Activated T-cell treated with anti-CD3 and anti-CD28 coated beads, Interleukin-2, amount 50 U/mL, for 24 hours (primary cell): ENCODE measurements around the gene FAM217B.

Experiments
- DNase-seq: peaks from one replicate; pipeline ENCODE4 v3.0.0-alpha.2; 2020
- H3K27ac Mint-ChIP-seq: 2 replicates; pipeline ENCODE4 v1.8.0; 2020; ENCODE audit warnings: mild to moderate bottlenecking, mixed read lengths
- H3K27me3 Mint-ChIP-seq: 2 replicates; pipeline ENCODE4 v1.8.0; 2020; ENCODE audit warnings: mixed read lengths
- H3K36me3 Mint-ChIP-seq: 2 replicates; pipeline ENCODE4 v1.8.0; 2020; ENCODE audit warnings: low read depth, mixed read lengths
- H3K4me1 Mint-ChIP-seq: 2 replicates; pipeline ENCODE4 v1.8.0; 2020; ENCODE audit warnings: low read depth, mixed read lengths
- H3K4me3 Mint-ChIP-seq: 2 replicates; pipeline ENCODE4 v1.8.0; 2020; ENCODE audit warnings: mild to moderate bottlenecking, moderate library complexity, mixed read lengths
- H3K9me3 Mint-ChIP-seq: 2 replicates; pipeline ENCODE4 v1.8.0; 2020; ENCODE audit warnings: mixed read lengths

FAM217B gene

GRCh38 chr20:59933296-59933848 is 6.8 kb upstream of the FAM217B start, which contains the start of gene SYCP2:
Gene SYCP2, minus strand, starts transcription at chr20:59933637. Its CDS starts 11,224 bp downstream, at chr20:59922413.
- Mint-ChIP-seq H3K4me3 (peak within 1 kb of the TSS; percentile 70), H3K36me3 (peaks cover 6% of the 10 kb centered on the region), H3K9me3 (no peaks in the 10 kb centered on the region), H3K27me3 (peaks cover 2% of the 10 kb centered on the region), H3K4me1 (peaks cover 39% of the 10 kb centered on the region), H3K27ac (peak within 1 kb of the TSS; percentile 57)
- DNase-seq, result peak; percentile 74

GRCh38 chr20:59933849-59934585 is 6.2 kb upstream of the FAM217B start:
- peaks cover 2% of the 10 kb centered on the region for H3K27me3 Mint-ChIP-seq
- H3K4me3 Mint-ChIP-seq, result peak overlapping the region; percentile 70
- DNase-seq, result peak; percentile 88
- H3K4me1 Mint-ChIP-seq, result peaks cover 46% of the 10 kb centered on the region
- H3K36me3 Mint-ChIP-seq, result peaks cover 12% of the 10 kb centered on the region
- H3K9me3 Mint-ChIP-seq, result peaks cover 2% of the 10 kb centered on the region
- H3K27ac Mint-ChIP-seq, result peak overlapping the region; percentile 57

GRCh38 chr20:59935457-59936185 is 4.6 kb upstream of the FAM217B start:
- Mint-ChIP-seq H3K27me3 (peaks cover 2% of the 10 kb centered on the region), H3K27ac (no peak overlapping the region), H3K9me3 (peaks cover 2% of the 10 kb centered on the region), H3K4me1 (peaks cover 49% of the 10 kb centered on the region), H3K4me3 (no peak overlapping the region), H3K36me3 (peaks cover 18% of the 10 kb centered on the region)
- no peak for DNase-seq

GRCh38 chr20:59936409-59936808 is 3.8 kb upstream of the FAM217B start:
- DNase-seq, result no peak
- H3K36me3 Mint-ChIP-seq, result peaks cover 25% of the 10 kb centered on the region
- peaks cover 2% of the 10 kb centered on the region for H3K27me3 Mint-ChIP-seq
- no peak overlapping the region for H3K4me3 Mint-ChIP-seq
- no peak overlapping the region for H3K27ac Mint-ChIP-seq
- H3K9me3 Mint-ChIP-seq, result peaks cover 2% of the 10 kb centered on the region
- H3K4me1 Mint-ChIP-seq, result peaks cover 51% of the 10 kb centered on the region

- Mint-ChIP-seq H3K9me3 (peaks cover 2% of the 10 kb centered on the region), H3K4me1 (peaks cover 51% of the 10 kb centered on the region), H3K27ac (no peak overlapping the region), H3K27me3 (no peaks in the 10 kb centered on the region), H3K4me3 (no peak overlapping the region), H3K36me3 (peaks cover 31% of the 10 kb centered on the region)
- DNase-seq, result no peak
Measured at GRCh38 chr20:59937150-59937549, 3.0 kb upstream of the FAM217B start.

- no peak for DNase-seq
- Mint-ChIP-seq H3K9me3 (peaks cover 2% of the 10 kb centered on the region), H3K27me3 (no peaks in the 10 kb centered on the region), H3K27ac (peak overlapping the region; percentile 77), H3K4me1 (peaks cover 52% of the 10 kb centered on the region), H3K4me3 (peak overlapping the region; percentile 76), H3K36me3 (peaks cover 41% of the 10 kb centered on the region)
Measured at GRCh38 chr20:59938221-59938620, 2.0 kb upstream of the FAM217B start.

- Mint-ChIP-seq H3K4me1 (peaks cover 52% of the 10 kb centered on the region), H3K36me3 (peaks cover 44% of the 10 kb centered on the region), H3K27me3 (no peaks in the 10 kb centered on the region), H3K9me3 (peaks cover 2% of the 10 kb centered on the region), H3K4me3 (peak overlapping the region; percentile 76), H3K27ac (peak overlapping the region; percentile 77)
- no peak for DNase-seq
Measured at GRCh38 chr20:59938696-59939051, 1.5 kb upstream of the FAM217B start.

GRCh38 chr20:59939052-59939878 is 924 bp upstream of the FAM217B start:
- no peaks in the 10 kb centered on the region for H3K27me3 Mint-ChIP-seq
- H3K4me3 Mint-ChIP-seq, result peak overlapping the region; percentile 88
- H3K4me1 Mint-ChIP-seq, result peaks cover 50% of the 10 kb centered on the region
- H3K36me3 Mint-ChIP-seq, result peaks cover 50% of the 10 kb centered on the region
- peak; percentile 39 for DNase-seq
- peak overlapping the region; percentile 77 for H3K27ac Mint-ChIP-seq
- peaks cover 2% of the 10 kb centered on the region for H3K9me3 Mint-ChIP-seq

GRCh38 chr20:59939879-59940128 is 385 bp upstream of the FAM217B start:
- no peaks in the 10 kb centered on the region for H3K27me3 Mint-ChIP-seq
- H3K9me3 Mint-ChIP-seq, result peaks cover 2% of the 10 kb centered on the region
- peak overlapping the region; percentile 88 for H3K4me3 Mint-ChIP-seq
- peaks cover 53% of the 10 kb centered on the region for H3K4me1 Mint-ChIP-seq
- peak overlapping the region; percentile 90 for H3K27ac Mint-ChIP-seq
- H3K36me3 Mint-ChIP-seq, result peaks cover 56% of the 10 kb centered on the region
- DNase-seq, result no peak

- DNase-seq, result no peak
- Mint-ChIP-seq H3K4me1 (peaks cover 52% of the 10 kb centered on the region), H3K27me3 (no peaks in the 10 kb centered on the region), H3K36me3 (peaks cover 67% of the 10 kb centered on the region), H3K27ac (peak overlapping the region; percentile 92), H3K4me3 (peak overlapping the region; percentile 88), H3K9me3 (peaks cover 2% of the 10 kb centered on the region)
Measured at GRCh38 chr20:59940956-59941294, 736 bp downstream of the FAM217B start.

- Mint-ChIP-seq H3K9me3 (peaks cover 2% of the 10 kb centered on the region), H3K4me3 (peak overlapping the region; percentile 10), H3K36me3 (peaks cover 73% of the 10 kb centered on the region), H3K27ac (no peak overlapping the region), H3K27me3 (no peaks in the 10 kb centered on the region), H3K4me1 (peaks cover 49% of the 10 kb centered on the region)
- DNase-seq, result no peak
Measured at GRCh38 chr20:59942245-59942644, 2.1 kb downstream of the FAM217B start.

GRCh38 chr20:59944726-59945125 is 4.5 kb downstream of the FAM217B start:
- no peak overlapping the region for H3K4me3 Mint-ChIP-seq
- peaks cover 49% of the 10 kb centered on the region for H3K4me1 Mint-ChIP-seq
- H3K36me3 Mint-ChIP-seq, result peaks cover 63% of the 10 kb centered on the region
- H3K27me3 Mint-ChIP-seq, result no peaks in the 10 kb centered on the region
- no peaks in the 10 kb centered on the region for H3K9me3 Mint-ChIP-seq
- DNase-seq, result no peak
- H3K27ac Mint-ChIP-seq, result no peak overlapping the region

GRCh38 chr20:59945175-59945574 is 5.0 kb downstream of the FAM217B start:
- no peak overlapping the region for H3K4me3 Mint-ChIP-seq
- no peak for DNase-seq
- H3K27me3 Mint-ChIP-seq, result no peaks in the 10 kb centered on the region
- no peaks in the 10 kb centered on the region for H3K9me3 Mint-ChIP-seq
- H3K36me3 Mint-ChIP-seq, result peaks cover 63% of the 10 kb centered on the region
- no peak overlapping the region for H3K27ac Mint-ChIP-seq
- H3K4me1 Mint-ChIP-seq, result peaks cover 47% of the 10 kb centered on the region

GRCh38 chr20:59945731-59946130 is 5.5 kb downstream of the FAM217B start:
- peaks cover 60% of the 10 kb centered on the region for H3K36me3 Mint-ChIP-seq
- DNase-seq, result no peak

More at GRCh38 chr20:59945731-59946130, 5.5 kb downstream of the FAM217B start:
- Mint-ChIP-seq H3K4me1 (peaks cover 47% of the 10 kb centered on the region), H3K4me3 (no peak overlapping the region), H3K27ac (no peak overlapping the region), H3K9me3 (no peaks in the 10 kb centered on the region), H3K27me3 (no peaks in the 10 kb centered on the region)
